ENCODE results near the gene FSD2.

DNA sequence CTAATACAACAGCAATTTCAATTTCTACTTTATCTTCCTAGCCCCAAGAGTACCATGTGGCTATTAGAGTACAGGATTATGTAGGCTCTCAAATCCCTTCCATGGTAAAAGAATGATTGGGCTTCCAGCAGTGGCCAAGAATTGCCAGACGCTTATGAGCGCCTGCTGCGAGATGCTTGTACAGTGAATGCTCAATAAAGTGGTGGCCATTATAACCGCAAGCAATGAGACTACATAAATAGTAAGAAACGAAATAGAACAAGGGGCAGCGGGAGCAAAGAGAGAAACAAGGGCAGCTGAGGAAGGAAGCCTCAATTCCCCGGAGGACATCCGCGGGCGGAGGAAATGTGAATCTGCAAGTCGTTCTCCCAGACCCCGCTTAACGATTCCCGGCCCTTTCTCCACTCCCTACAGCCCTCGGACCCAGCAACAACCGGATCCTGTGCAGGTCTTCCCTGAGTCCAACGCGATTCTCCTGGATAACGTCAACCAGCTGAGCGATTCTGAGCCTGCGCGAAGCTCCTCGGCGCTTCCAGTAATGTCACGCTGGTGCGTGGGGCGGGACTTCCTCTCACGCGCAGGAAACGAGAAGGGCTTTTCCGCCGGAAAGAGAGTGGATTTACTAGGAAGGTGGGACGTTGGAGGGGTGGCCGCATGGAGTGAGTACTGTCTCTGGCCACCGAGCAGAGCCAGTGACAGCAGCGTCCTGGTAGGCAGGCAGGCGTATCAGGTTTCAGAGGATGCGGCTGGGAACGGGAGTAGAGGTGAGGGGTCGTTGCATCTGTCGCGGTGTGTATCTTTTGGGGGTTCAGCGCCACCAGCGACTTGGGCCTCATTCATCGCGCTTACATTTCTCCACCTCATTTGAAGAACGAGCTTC is 55.7 kb downstream of the FSD2 start:
- TF ChIP-seq, protein P1, sequence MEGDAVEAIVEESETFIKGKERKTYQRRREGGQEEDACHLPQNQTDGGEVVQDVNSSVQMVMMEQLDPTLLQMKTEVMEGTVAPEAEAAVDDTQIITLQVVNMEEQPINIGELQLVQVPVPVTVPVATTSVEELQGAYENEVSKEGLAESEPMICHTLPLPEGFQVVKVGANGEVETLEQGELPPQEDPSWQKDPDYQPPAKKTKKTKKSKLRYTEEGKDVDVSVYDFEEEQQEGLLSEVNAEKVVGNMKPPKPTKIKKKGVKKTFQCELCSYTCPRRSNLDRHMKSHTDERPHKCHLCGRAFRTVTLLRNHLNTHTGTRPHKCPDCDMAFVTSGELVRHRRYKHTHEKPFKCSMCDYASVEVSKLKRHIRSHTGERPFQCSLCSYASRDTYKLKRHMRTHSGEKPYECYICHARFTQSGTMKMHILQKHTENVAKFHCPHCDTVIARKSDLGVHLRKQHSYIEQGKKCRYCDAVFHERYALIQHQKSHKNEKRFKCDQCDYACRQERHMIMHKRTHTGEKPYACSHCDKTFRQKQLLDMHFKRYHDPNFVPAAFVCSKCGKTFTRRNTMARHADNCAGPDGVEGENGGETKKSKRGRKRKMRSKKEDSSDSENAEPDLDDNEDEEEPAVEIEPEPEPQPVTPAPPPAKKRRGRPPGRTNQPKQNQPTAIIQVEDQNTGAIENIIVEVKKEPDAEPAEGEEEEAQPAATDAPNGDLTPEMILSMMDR (conservative IDR thresholded peaks at IDR 0.05; ENCODE audit: low read depth, low read length): no peak
- TF ChIP-seq EZH2 (IDR thresholded peaks at IDR 0.05; ENCODE audit: borderline replicate concordance, low read depth, low read length, poor library complexity, severe bottlenecking): no peak
